GM21619 (cell line): Measurements from ENCODE around the gene JAG2.
A peak's percentile ranks its signal among the peaks of the same experiment; 100 is the strongest.

Source experiments
- ATAC-seq: cut with Tn5 transposase; IDR thresholded peaks from one replicate; pipeline ENCODE4 v1.9.1; 2021; ENCODE audit not compliant: unreplicated experiment

Gene JAG2

DNA sequence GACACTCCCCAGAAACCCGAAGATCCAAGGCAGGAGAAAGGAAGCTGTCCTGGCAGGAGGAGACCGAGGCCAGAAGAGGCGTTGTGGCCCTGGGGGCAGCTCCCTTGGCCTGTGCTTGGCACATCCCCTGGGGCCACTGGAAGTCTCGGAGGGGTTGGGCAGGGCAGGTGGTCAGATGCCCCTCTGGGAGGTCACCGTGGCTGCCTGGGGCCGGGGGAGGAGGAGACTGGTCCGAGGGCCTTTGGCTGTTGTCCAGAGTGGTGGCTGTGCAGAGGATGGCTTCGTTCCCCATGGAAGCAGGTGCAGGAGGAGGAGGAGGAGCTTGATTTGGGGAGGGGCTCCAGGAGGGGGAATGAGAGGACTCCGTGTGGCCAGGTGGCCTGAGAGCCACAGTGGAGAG is 15.9 kb upstream of the JAG2 start:
- no peak for ATAC-seq

DNA sequence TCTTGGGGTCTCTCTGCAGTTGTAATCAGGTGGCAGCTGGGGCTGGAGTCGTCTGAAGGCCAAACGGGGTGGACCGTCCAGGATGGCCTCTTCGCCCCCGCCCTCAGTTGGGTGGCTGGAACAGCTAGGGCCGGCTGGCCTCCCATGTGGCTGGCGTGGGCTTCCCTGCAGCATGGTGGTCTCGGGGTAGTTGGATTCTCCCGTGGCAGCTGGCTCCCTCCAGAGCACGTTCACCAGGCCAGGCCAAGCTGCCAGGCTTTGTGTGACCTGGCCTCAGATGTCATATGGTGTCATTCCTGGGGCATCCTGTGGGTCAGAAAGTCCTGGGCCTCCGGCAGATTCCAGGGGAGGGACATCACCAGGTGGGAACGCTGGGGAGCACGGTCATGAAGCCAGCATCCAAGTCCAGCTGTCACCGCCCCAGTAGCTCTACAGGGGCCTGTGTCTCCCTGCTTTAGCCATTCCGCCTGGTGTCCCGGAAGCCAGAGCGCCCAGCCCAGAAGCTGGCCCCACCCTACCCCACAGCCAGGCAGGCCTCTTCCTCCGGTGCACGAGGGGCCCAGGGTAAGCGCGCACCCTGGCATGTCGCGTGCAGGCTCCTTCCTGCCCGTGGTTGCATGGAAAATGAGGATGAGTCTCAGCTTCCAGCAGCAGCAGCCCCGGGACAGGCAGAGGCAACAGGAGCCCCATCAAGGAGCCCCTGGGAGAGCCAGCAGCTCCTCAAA is 13.9 kb upstream of the JAG2 start:
- ATAC-seq = no peak

DNA sequence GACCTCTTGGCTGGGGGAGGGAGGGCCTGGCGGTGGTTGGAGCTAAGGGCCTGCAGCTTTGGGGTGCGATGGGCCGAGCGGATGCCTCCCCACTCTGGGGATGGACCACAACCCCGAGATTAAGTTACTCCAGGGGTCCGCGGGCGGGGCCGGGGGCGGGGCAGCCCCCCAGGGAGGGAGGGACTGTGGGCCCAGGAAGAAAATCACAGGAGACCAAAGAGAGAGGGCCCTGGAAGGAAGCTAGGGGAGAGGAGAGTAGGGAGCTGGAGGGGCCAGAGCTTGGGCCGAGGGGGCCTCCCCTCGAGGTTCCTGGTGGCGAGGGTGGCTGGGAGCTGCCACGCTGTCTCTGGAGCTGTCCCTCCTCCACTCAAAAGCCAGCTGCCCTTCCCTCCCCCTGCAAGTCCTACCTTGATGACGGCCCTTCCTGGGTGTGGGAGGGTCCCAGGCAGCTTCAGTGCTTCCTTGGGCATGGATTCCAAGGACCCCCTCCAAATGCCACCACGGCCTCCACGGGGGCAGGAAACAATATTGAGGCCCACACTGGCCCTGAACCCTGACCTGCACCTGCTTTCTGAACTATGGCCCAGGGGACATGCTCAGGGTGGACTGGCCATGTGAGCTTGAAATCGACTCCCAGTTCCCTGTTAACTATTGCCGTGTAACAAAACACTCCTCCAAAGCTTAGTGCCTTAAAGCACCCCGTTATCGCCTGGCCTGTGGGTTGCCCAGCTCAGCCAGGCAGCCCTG is 13.1 kb upstream of the JAG2 start:
- ATAC-seq = no peak

DNA sequence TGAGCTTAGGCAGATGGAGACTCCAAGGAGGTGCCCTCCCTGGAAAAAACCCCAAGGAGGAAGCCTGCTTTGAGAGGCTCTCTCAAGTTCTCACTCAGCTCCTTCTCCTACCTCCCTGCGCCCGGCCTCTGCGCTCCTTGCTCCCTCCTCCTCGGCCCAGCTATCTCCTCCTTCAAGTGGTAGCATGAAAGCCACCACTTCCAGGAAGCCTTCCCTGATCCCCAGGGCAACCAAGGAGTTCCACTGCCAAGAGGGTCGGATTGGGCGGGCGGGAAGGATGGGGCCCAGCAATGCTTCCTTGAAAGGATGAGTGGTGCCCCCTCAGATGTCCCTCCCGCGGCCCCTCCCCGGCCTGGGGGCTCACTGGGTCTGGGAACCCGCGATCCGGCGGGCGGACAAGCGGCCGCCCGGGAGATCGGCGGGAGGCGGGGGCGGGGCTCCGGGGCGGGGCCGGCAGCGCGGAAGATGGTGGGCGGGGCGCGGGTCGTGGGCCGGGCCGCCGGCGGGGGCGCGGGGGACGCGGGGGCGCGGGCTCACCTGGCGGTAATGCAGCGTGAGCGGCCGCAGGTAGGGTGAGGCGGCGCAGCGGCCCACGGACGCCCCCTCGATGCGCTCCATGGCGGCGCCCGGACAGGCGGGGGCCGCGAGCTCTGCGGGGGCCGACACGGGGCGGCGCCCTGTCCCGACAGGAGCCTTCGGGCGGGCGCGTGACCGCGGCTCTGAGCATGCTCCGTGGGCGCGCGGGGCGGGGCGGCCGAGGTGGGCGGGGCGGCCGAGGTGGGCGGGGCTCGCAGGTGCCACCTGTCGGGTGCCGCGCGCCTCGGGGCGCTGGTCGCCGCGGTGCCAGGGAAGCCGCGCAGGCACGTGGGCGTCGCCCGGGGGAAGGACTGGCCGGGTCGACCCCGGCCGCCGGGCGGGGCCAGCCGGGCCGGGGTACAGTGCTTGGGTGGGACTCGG is 12.3 kb upstream of the JAG2 start, which contains the start of gene NUDT14:
Gene NUDT14 (minus strand): TSS at position 721 of the 957 bp plus-strand sequence. CDS start 103 bp downstream, at position 618.
- peak; percentile 51 for ATAC-seq

DNA sequence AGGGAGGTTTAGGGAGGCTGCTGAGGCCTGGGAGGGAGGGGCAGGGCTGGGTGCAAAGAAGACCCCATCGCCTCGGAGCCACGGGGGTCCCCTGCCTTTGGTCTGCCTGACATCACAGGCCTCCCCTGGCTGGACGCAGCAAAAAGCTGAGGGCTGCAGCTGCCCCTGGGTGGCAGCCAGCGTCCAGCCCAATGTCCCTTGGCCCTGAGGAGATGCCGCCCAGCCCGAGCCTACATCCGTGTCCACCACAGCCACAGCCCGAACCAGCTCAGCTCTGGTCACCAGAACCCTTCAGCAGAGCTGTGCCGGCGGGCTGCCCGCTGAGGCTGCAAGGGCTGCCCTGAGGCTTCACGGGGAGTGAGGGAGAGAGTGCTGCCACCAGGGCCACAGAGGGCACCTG is 10.6 kb upstream of the JAG2 start:
- no peak for ATAC-seq

DNA sequence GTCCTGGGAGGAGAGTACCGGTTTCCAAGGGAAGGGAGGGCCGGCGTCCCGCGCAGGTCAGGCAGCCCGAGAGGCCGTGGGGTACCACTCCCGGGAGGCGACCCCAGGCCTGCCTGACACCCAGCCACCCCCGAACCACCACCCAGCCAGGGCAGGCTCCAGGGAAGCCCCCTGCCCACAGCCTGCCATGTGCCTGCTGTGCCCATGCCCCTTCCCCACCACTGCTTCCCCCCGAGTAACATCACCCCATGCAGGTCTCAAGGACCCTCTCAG is 10.2 kb upstream of the JAG2 start:
- ATAC-seq = no peak

DNA sequence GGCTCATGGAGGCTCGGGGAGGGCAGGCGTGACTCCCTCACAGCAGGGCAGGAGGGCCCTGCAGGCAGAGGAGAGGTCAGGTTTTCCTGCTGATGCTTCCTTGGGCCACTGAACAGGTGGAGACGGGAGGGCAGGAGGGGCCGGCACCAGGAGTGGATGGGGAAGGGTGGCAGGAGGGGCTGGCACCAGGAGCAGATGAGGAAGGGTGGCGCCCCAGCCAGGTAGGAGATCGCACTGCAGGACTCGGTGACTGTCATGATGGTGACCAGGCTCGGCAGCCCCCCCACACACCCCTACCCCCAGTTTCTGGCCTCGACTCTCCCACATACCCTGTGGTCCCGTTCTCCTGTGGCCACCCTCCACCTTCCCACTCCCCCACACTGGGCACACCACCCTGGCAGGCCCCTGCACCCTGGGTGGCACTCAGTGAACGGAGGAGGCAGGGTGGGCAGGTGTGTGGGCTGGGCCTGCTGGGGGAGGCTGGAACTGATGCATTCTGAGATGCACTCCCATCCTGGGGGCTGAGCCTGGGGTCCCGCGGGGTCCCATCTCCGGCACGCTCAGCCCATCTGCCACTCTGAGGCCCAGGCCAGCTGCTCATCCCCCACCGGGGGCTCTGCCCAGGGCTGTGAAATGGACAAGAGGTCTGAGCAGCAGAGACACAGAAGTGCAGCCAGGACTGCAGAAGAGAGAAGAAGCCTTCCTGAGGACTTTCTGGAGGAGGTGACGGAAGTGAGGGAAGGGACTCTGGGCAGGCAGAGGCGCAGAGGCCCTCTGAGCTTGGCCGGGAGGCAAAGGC is 9.7 kb upstream of the JAG2 start:
- no peak for ATAC-seq

DNA sequence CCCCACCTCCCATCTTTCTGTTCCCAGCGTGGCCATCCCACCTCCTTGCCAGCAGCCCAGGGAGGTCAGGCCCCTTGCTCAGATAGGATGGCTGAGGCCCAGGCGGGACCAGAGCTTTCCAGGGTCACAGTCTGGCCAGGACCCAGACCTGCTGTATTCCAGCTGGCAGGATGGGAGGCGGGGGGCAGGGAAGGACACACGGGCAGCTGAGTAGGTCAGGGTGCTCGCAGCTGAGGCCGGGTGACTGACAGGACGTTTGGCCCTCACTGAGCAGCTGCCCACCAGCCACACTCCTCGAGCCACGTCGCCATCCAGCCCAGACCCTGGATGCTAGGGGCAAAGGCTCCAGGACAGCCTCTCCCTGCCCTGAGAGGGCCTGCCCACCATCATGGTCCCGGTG is 8.5 kb upstream of the JAG2 start:
- no peak for ATAC-seq

DNA sequence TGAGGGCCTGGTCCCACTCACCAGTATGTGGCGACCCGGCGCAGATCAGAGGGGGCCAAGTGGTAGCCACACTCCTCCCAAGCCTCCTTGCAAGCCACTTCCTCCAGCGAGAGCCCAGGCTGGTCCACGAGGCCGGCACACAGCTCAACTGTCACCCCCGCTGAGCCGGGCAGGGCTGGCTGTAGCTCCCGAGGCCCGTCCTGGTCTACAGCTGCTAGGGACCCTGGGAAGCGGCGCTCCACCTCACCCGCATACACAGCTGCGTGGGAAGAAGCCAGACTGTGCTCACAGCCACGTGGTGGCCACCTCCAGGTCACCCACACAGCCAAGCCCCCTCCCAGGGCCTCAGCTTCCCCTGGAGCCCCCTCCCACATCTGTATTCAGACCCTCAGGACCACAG is 7.9 kb upstream of the JAG2 start:
- no peak for ATAC-seq

DNA sequence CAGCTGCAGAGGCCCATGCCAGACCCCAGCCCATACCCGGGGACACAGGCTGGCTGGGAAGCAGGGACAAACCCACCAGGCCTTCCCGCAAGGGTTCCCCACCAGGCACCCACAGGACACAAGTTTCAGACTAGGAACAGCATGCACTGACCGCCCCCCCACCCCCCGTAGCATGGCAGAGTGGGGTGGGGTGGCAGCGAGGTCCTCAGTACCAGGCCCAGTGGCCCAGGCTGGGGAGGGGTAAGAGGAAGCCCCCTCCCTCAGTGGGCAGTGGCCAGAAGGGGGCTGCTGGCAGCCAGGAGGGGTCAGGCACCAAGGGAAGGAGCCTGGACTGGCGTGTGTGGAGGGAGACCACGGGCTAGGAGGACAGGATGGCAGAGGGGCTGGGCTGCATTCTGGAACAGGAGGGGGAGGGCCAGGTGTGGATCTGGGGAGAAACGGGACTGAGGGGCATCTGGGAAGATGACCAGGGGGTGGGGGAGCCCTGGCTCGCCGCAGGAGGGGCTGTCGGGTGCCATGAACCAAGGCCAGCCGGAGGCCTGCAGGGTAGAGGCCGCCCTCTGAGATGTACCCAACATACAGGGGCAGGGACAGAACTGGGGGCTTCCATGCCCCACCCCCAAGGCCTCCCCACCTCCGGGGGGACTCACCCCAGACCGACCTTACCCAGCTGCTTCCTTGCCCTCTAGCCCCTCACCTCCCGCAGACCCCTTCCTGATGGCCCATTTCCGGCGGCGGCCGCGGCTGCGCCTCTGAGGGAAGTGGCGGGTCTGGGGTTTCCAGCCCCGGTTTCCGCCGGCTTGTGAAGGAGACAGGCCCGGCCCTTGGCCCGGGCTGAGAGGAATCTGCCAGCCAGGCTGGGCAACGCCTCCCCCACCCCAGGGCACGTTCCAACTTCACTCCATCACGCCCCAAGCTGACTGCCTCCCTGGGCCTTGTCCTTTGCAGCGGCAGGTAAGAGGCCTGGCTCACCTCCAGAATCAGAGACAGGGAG is 5.6 kb upstream of the JAG2 start:
- ATAC-seq = no peak

DNA sequence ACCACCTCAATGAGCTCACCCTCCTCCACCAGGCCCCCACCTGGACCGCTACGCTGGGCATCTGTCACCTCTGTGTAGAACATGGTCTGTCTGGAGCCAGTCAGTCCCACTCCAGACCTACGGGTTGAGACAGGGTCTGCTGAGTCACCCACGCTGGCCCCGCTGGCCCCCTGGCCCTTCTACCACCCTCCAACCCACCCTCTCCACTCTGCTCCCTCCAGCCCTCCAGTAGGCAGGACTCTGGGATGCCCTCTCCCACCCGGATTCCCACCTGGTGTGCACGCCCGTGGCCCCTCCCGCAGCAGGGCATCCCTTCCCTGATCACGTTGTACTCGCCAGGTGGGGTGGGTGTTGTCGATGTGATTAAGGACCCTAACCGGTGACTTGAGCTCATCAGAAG is 4.6 kb upstream of the JAG2 start:
- ATAC-seq = no peak

DNA sequence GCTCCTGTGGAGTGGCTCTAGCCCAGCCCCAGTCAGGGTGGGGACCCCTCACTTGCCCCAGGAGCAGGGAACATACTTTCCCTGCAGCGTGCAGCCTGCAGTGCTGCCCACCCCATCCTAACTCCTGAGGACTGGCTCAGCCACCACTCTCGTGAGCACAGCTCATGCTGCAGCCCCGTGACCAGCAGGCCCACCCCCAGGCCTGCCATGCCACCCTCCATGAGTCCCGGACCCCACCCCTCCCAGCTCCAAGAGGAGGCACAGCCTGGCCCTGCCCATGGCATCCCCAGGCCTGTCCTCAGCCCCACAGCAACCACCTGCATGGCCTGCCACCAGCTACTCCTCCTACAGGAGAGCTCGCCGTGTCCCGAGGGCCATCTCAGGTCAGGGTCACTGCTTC is 3.9 kb upstream of the JAG2 start:
- ATAC-seq = no peak

DNA sequence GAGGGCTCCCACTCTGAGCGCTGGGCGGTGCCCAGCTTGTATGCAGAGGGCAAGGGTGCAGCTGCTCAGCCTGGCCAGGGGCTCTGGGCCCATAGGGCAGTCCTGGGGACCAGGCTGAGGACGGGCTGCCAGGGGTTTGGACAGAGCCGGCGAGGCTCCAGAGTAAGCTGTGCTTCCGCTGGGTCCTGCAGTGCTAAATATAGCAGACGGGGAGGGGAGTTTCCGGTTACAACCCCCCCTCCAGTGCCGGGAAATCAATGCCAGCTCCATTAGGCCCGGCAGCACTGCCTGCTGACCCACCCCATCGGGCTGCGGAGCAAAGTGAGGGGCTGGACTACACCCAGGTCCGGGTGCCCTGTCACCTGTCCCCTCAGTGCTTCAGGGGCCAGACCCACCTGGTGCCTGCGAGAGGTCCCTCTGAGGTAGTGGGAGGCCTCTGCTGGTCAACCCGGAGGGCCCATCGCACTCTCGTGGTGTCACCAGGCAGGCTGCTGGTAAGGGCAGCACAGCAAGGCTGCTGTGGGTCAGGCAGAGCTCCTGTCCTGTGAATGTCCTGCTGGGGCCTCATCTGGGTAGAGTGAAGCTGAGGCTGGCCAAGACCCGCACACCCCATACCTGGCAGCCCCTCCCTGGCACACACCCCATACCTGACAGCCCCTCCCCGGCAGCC is 2.6 kb upstream of the JAG2 start:
- ATAC-seq = no peak

DNA sequence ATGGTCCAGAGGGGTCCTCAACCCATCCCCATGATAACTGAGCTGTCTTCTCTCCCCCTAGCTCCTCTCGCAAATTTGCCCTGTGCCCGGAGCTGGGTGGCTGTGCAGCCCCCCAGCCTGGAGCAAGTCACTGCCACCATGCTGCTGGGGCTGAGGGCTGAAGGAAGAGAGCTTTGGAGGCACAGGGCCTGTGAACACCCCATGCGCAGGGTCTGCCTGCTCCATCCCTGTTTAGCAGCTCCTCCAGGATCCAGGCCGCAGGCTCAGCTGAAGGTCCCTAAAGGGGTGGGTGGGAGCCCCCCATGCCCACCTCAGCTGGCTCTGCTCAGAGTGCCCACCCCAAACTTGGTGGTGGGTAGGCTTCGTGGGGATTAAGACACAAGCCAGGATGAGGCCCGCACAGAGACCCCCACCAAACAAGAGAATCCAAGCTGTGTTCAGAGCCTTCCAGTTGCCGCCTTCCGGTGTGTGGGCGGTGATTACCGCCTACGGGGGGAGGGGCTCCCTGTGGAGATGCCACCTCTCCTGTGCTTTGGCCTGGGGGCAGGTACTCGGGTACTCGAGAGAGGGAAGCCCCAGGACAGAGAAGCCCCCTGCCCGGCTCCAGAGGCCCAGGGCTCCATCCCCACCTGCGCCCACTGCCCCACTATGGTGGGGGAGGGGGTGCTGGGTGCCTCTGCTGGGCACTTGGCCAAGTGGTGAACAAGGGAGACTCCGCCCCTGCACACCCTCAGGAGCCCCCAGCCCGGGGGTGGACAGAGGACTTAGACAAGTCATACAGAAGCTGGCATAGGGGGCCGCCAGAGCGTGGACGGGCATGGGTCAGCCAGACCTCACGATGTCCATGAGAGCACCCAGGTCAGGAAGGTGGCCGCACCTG is 1.4 kb upstream of the JAG2 start:
- ATAC-seq = no peak

DNA sequence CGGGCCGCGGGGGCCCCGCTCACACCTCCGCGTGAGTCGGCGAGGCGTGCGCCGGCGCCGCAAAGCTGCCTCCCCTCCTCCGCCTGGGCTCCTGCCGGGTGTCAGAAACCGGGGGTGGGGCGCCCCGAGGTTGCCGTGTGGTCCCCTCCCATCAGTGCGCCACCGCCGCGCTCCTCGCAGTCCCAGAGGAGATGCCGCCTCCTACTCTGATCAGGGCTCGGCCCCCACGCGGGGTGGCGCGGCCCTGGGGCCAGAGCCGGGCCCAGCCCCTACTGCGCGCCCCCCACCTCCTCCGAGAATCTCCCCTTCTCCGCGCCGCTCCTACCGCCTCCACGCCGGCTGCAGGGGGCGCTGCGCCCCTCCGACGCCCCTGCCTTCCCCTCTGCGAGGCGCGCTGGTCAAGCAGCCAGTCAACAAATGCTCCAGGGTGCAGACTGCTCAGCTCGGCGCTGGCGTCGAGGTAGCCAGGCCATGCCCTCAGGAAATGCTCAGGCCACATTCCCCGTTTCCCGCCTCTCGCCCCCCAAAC is 467 bp upstream of the JAG2 start:
- ATAC-seq = no peak

DNA sequence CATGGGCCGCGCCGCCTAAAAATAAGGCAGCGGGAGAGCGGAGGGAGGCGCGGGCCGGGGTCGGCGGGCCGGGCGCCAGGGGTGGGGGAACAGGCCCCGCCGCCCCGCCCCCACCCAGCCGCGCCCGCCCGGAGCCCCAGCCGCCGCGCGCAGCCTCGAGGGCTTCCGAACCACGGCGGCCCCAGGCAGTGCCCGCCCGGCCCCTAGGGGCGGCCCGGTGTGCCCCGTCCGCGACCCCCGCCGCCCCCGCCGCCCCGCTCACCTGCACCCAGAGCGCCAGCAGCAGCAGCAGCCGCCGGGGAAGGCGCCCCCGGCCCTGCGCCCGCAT is 519 bp downstream of the JAG2 start:
- ATAC-seq = no peak

DNA sequence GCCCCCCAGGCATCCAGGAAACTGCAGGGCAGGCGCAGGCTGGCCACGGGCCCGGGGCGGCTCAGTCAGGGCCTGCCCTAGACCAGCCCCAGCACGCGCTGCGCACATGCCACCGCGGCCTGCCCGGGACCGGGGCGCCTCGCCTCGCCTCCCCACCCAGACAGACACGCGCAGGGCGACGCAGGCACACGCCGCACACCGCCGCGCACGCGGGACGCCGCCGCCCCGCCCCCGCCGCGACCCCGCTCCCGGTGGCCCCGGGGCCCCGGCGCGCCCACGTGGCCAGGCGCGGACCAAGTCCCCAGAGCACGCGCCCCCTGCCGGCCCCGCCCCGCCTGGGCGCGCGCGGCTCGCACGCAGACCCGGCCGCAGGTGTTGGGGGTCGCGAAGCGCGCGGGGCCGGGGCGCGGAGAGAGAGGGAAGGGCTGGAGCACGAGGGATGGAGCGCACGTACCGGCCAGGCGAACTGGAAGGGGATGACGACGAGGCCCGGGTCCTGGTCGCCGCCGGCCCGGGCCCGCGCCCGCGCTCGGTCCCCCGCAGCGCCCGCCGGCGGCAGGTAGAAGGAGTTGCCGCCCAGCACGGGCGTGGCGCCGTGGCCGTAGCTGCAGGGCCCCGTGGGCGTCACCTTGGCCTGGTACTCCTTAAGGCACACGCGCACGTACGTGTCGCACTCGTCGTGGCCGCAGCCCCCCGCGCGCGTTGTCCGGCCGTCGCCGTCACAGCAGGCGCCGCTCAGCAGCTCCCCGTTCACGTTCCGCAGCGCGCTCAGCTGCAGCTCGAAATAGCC is 1.1 kb downstream of the JAG2 start:
- no peak for ATAC-seq
